H9 (cell line): ENCODE measurements around the gene LRP8. TPM values are rescaled to one million over a fixed set of nuclear protein-coding genes. Genes with fewer than 3 reads are reported as not detected.

Source experiments
- DNase-seq: peaks from one replicate; pipeline ENCODE4 v3.0.0-alpha.2; 2017
- H2AFZ ChIP-seq: one replicate; pipeline ENCODE4 v1.6.1; 2013; ENCODE audit warnings: mild to moderate bottlenecking, low read length, control low read depth, moderate library complexity
- H2AK5ac ChIP-seq: 2 replicates; pipeline ENCODE4 v1.6.1; 2013; ENCODE audit warnings: low read length, control low read depth, mixed read lengths; ENCODE audit not compliant: insufficient read length
- H2BK120ac ChIP-seq: one replicate; pipeline ENCODE4 v1.6.1; 2013; ENCODE audit warnings: low read depth, mild to moderate bottlenecking, low read length, control low read depth, inconsistent platforms; ENCODE audit not compliant: poor library complexity, severe bottlenecking
- H2BK12ac ChIP-seq: 2 replicates; pipeline ENCODE4 v1.6.1; 2013; ENCODE audit warnings: low read length, control low read depth, mixed read lengths, low read depth; ENCODE audit not compliant: insufficient read length
- H2BK15ac ChIP-seq: 2 replicates; pipeline ENCODE4 v1.6.1; 2013; ENCODE audit warnings: low read depth, low read length, control low read depth
- H2BK20ac ChIP-seq: one replicate; pipeline ENCODE4 v1.6.1; 2013; ENCODE audit warnings: low read depth, mild to moderate bottlenecking, low read length, control low read depth, inconsistent platforms; ENCODE audit not compliant: poor library complexity, severe bottlenecking
- H2BK5ac ChIP-seq: 2 replicates; pipeline ENCODE4 v1.6.1; 2013; ENCODE audit warnings: low read length, control low read depth, mixed read lengths; ENCODE audit not compliant: insufficient read length
- H3K14ac ChIP-seq: 2 replicates; pipeline ENCODE4 v1.6.1; 2013; ENCODE audit warnings: low read length, control low read depth; ENCODE audit not compliant: insufficient read depth
- H3K18ac ChIP-seq: 2 replicates; pipeline ENCODE4 v1.6.1; 2013; ENCODE audit warnings: low read depth, mild to moderate bottlenecking, mixed read lengths, low read length, control low read depth; ENCODE audit not compliant: insufficient read length
- H3K23ac ChIP-seq: 2 replicates; pipeline ENCODE4 v1.6.1; 2013; ENCODE audit warnings: low read length, control low read depth, mixed read lengths, low read depth; ENCODE audit not compliant: insufficient read length
- H3K23me2 ChIP-seq: 2 replicates; pipeline ENCODE4 v1.6.1; 2013; ENCODE audit warnings: low read depth, mild to moderate bottlenecking, mixed read lengths, low read length, control low read depth; ENCODE audit not compliant: insufficient read length, poor library complexity, severe bottlenecking
- H3K27ac ChIP-seq: 2 replicates; pipeline ENCODE4 v1.5.1; 2013; ENCODE audit warnings: low read length, control low read depth, mixed read lengths, low read depth; ENCODE audit not compliant: insufficient read length
- H3K27me3 ChIP-seq: 2 replicates; pipeline ENCODE4 v1.6.1; 2013; ENCODE audit warnings: low read length, control low read depth, inconsistent platforms; ENCODE audit not compliant: insufficient read depth
- H3K4ac ChIP-seq: 2 replicates; pipeline ENCODE4 v1.6.1; 2013; ENCODE audit warnings: low read depth, mild to moderate bottlenecking, control low read depth, inconsistent platforms, low read length, moderate library complexity
- H3K4me1 ChIP-seq: 2 replicates; pipeline ENCODE4 v1.6.1; 2013; ENCODE audit warnings: low read length, control low read depth, inconsistent platforms; ENCODE audit not compliant: insufficient read depth
- H3K4me2 ChIP-seq: 2 replicates; pipeline ENCODE4 v1.6.1; 2013; ENCODE audit warnings: low read length, control low read depth, mixed read lengths; ENCODE audit not compliant: insufficient read length, insufficient read depth
- H3K56ac ChIP-seq: 2 replicates; pipeline ENCODE4 v1.6.1; 2013; ENCODE audit warnings: low read depth, mild to moderate bottlenecking, mixed read lengths, low read length, control low read depth; ENCODE audit not compliant: insufficient read length
- H3K79me1 ChIP-seq: 2 replicates; pipeline ENCODE4 v1.6.1; 2013; ENCODE audit warnings: low read depth, mild to moderate bottlenecking, moderate library complexity, low read length, control low read depth, inconsistent platforms; ENCODE audit not compliant: insufficient read depth, poor library complexity, severe bottlenecking
- H3K79me2 ChIP-seq: 2 replicates; pipeline ENCODE4 v1.6.1; 2013; ENCODE audit warnings: low read length, control low read depth, inconsistent platforms; ENCODE audit not compliant: insufficient read depth
- H3K9ac ChIP-seq: 2 replicates; pipeline ENCODE4 v1.6.1; 2013; ENCODE audit warnings: low read length, control low read depth, mixed read lengths; ENCODE audit not compliant: insufficient read length; ENCODE audit errors: extremely low read depth
- H3K9me3 ChIP-seq: one replicate; pipeline ENCODE4 v1.6.1; 2013; ENCODE audit warnings: low read depth, low read length, inconsistent platforms; ENCODE audit not compliant: control insufficient read depth
- H3T11ph ChIP-seq: one replicate; pipeline ENCODE4 v1.6.1; 2013; ENCODE audit warnings: mild to moderate bottlenecking, low read length, control low read depth, inconsistent platforms
- H4K20me1 ChIP-seq: one replicate; pipeline ENCODE4 v1.6.1; 2013; ENCODE audit not compliant: control insufficient read depth, insufficient read length, insufficient read depth
- H4K5ac ChIP-seq: 2 replicates; pipeline ENCODE4 v1.6.1; 2013; ENCODE audit warnings: low read depth, mild to moderate bottlenecking, mixed read lengths, low read length, control low read depth; ENCODE audit not compliant: insufficient read length
- H4K8ac ChIP-seq: replicated peaks from 2 replicates; pipeline ENCODE4 v1.6.1; 2013; ENCODE audit warnings: low read length, control low read depth, mixed read lengths, low read depth; ENCODE audit not compliant: insufficient read length
- H4K91ac ChIP-seq: 2 replicates; pipeline ENCODE4 v1.6.1; 2013; ENCODE audit warnings: low read depth, mild to moderate bottlenecking, moderate library complexity, mixed read lengths, low read length, control low read depth; ENCODE audit not compliant: insufficient read length
- H3K27ac Mint-ChIP-seq, 3 experiments: 2 replicates in 2 of 3; 3 replicates in 1 of 3; pipeline ENCODE4 v1.8.0; 2020 to 2021; ENCODE audit warnings: mixed read lengths in 3 of 3, mild to moderate bottlenecking in 1 of 3, moderate library complexity in 1 of 3
- H3K27me3 Mint-ChIP-seq: 2 replicates; pipeline ENCODE4 v1.8.0; 2021; ENCODE audit warnings: low read depth, mild to moderate bottlenecking, moderate library complexity, mixed read lengths
- H3K36me3 Mint-ChIP-seq, 3 experiments: 2 replicates in 2 of 3; 3 replicates in 1 of 3; pipeline ENCODE4 v1.8.0; 2020 to 2021; ENCODE audit warnings: low read depth in 3 of 3, mixed read lengths in 3 of 3; ENCODE audit not compliant: insufficient read depth in 1 of 3
- H3K4me1 Mint-ChIP-seq, 2 experiments: 2 replicates each; pipeline ENCODE4 v1.8.0; 2020; ENCODE audit warnings: mixed read lengths in 2 of 2
- H3K4me3 Mint-ChIP-seq, 2 experiments: 2 replicates in 1 of 2; 3 replicates in 1 of 2; pipeline ENCODE4 v1.8.0; 2020 to 2021; ENCODE audit warnings: mild to moderate bottlenecking in 2 of 2, mixed read lengths in 2 of 2, moderate library complexity in 1 of 2
- H3K9me3 Mint-ChIP-seq, 2 experiments: 2 replicates in 1 of 2; 3 replicates in 1 of 2; pipeline ENCODE4 v1.8.0; 2020; ENCODE audit warnings: mild to moderate bottlenecking in 2 of 2, mixed read lengths in 2 of 2, moderate library complexity in 1 of 2
- CTCF ChIP-seq: fragments of 200-600 bp; sonication (generic); conservative IDR thresholded peaks from 3 replicates; pipeline ENCODE4 v1.8.0; 2021; ENCODE audit warnings: antibody characterized with exemption, mild to moderate bottlenecking
- WGBS: extraction: QIAGEN DNeasy Blood & Tissue Kit; methylation state at CpG from one replicate; pipeline ENCODE4 v1.1.7; 2013; ENCODE audit warnings: missing lambda C conversion rate, low lambda C conversion rate, mixed read lengths; ENCODE audit not compliant: insufficient read length; ENCODE audit errors: extremely low coverage; 5-methylcytosine and 5-hydroxymethylcytosine counted together
- total RNA-seq: library from RNA; stranded (reverse); gene quantifications from 2 replicates; pipeline ENCODE4 v1.2.1, GENCODE V29; 2021

Gene LRP8
- total RNA-seq, 1 experiment from 2014 or later: 78.6 TPM

GRCh38 chr1:53352561-53352960, 24.7 kb upstream of the LRP8 start:
- no peaks in the 10 kb centered on the region for H3K79me1 ChIP-seq
- H3K18ac ChIP-seq: no peak overlapping the region
- H3K79me2 ChIP-seq: no peaks in the 10 kb centered on the region
- H3K56ac ChIP-seq: no peak overlapping the region
- H2AFZ ChIP-seq: no peak overlapping the region
- H3T11ph ChIP-seq: no peak overlapping the region
- no peak overlapping the region for H2BK20ac ChIP-seq
- no peaks in the 10 kb centered on the region for H4K20me1 ChIP-seq
- peaks cover 0 to 6% of the 10 kb centered on the region in 2 experiments; a peak in 2 of 5 replicates for H3K9me3 Mint-ChIP-seq
- no peak overlapping the region for H3K4me3 Mint-ChIP-seq
- H2BK12ac ChIP-seq: no peak overlapping the region
- no peak overlapping the region for H3K14ac ChIP-seq
- H3K27ac ChIP-seq: no peak overlapping the region
- peaks cover 25 to 28% of the 10 kb centered on the region in 2 experiments for H3K4me1 Mint-ChIP-seq
- no peak overlapping the region for H2AK5ac ChIP-seq
- no peak overlapping the region for H2BK120ac ChIP-seq
- no peaks in the 10 kb centered on the region for H3K9me3 ChIP-seq
- H3K4me1 ChIP-seq: no peaks in the 10 kb centered on the region
- no peak for DNase-seq
- no peak overlapping the region for H2BK5ac ChIP-seq
- peaks cover 13% of the 10 kb centered on the region for H3K27me3 Mint-ChIP-seq
- no CpG with 5 or more reads among the region's 1 CpG for WGBS
- H3K27ac Mint-ChIP-seq: no peak overlapping the region
- no peak overlapping the region for H4K91ac ChIP-seq
- no peak overlapping the region for H4K5ac ChIP-seq
- H2BK15ac ChIP-seq: no peak overlapping the region
- H3K9ac ChIP-seq: no peak overlapping the region
- H3K23me2 ChIP-seq: no peaks in the 10 kb centered on the region
- H4K8ac ChIP-seq: no peak overlapping the region
- H3K23ac ChIP-seq: no peak overlapping the region
- no peak overlapping the region for H3K4me2 ChIP-seq
- H3K27me3 ChIP-seq: no peaks in the 10 kb centered on the region
- peaks cover 0 to 3% (median 1%) of the 10 kb centered on the region in 3 experiments; a peak in 1 of 7 replicates for H3K36me3 Mint-ChIP-seq
- no peak overlapping the region for H3K4ac ChIP-seq
- TF ChIP-seq CTCF: no peak
